ENCODE data around the gene TBX4. TPM values are rescaled to one million over a fixed set of nuclear protein-coding genes. Genes with fewer than 3 reads are reported as not detected.
"Not testable (repeated sequence)": the region's sequence is repeated elsewhere in the genome, so short reads cannot be mapped to it uniquely, and the experiment has no call there.

TBX4 gene
- total and polyA plus RNA-seq, 12 donors: 0.03 TPM; not detected in 11

GRCh38 chr17:61447358-61447757 lies 4.9 kb upstream of the TBX4 start:
- ATAC-seq (no peak), DNase-seq (no peak)
- H3K27ac ChIP-seq: no peak overlapping the region
- no peak overlapping the region for H3K4me3 ChIP-seq
- no peaks in the 10 kb centered on the region for H3K9me3 ChIP-seq
- no peaks in the 10 kb centered on the region for H3K36me3 ChIP-seq
- TF ChIP-seq CTCF (IDR thresholded peaks at IDR 0.05): no peak
- H3K27me3 ChIP-seq: peaks cover 13 to 81% (median 67%) of the 10 kb centered on the region in 7 donors
- intact Hi-C loops (cut with DNase I): no loop called here
- H3K4me1 ChIP-seq: peaks cover 3 to 12% (median 10%) of the 10 kb centered on the region in 9 donors

DNA sequence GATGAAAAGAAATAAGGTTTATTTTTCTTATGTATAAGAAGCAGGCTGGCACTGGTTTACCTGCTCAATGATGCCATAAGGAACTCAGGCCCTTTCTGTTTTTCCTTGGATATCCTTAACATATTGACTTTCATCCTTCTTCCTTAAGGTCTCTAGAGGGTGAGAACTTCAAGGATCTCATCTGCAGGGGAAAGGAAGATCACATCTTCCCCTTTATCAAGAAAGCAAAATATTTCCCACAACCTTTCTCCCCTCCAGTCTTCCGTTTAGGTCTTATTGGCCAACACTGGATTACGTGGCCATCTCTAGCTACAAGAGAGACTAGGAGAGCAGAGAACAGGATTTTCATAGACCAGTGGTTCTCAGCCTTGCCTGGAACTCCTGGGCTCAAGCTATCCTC lies 4.2 kb upstream of the TBX4 start:
- Histone ChIP-seq H3K36me3 (no peaks in the 10 kb centered on the region), H3K4me3 (no peak overlapping the region), H3K27ac (no peak overlapping the region), H3K9me3 (no peaks in the 10 kb centered on the region), H3K4me1 (peaks cover 3 to 18% (median 11%) of the 10 kb centered on the region in 9 donors), H3K27me3 (peaks cover 15 to 85% (median 74%) of the 10 kb centered on the region in 7 donors)
- no peak for DNase-seq
- TF ChIP-seq CTCF (IDR thresholded peaks at IDR 0.05): no peak
- intact Hi-C loops (cut with DNase I): no loop called here
- WGBS, 2 donors: 62 to 69% methylated on average over 2 of the region's 2 CpGs
- no peak for ATAC-seq

DNA sequence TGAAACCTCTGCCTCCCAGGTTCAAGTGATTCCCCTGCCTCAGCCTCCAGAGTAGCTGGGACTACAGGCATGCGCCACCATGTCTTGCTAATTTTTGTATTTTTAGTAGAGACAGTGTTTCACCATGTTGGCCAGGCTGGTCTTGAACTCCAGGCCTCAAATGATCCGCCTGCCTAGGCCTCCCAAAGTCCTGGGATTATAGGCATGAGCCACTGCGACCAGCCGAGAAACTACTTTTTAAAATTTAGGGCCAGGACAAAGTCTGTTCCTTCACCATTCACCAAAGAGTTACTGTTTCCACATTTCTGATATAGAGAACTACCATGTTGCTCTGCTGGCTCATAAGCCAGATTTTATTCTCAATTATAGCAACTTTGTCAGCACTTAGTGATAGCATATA lies 3.1 kb upstream of the TBX4 start:
- DNase-seq; H3K36me3 ChIP-seq; intact Hi-C loops (cut with DNase I); ATAC-seq; H3K27ac ChIP-seq; H3K9me3 ChIP-seq; H3K4me3 ChIP-seq: not testable (repeated sequence)
- WGBS, 2 donors: 94% methylated on average over 4 of the region's 4 CpGs
- H3K27me3 ChIP-seq: peaks cover 16 to 92% (median 81%) of the 10 kb centered on the region in 7 donors
- H3K4me1 ChIP-seq: peaks cover 3 to 21% (median 12%) of the 10 kb centered on the region in 9 donors

DNA sequence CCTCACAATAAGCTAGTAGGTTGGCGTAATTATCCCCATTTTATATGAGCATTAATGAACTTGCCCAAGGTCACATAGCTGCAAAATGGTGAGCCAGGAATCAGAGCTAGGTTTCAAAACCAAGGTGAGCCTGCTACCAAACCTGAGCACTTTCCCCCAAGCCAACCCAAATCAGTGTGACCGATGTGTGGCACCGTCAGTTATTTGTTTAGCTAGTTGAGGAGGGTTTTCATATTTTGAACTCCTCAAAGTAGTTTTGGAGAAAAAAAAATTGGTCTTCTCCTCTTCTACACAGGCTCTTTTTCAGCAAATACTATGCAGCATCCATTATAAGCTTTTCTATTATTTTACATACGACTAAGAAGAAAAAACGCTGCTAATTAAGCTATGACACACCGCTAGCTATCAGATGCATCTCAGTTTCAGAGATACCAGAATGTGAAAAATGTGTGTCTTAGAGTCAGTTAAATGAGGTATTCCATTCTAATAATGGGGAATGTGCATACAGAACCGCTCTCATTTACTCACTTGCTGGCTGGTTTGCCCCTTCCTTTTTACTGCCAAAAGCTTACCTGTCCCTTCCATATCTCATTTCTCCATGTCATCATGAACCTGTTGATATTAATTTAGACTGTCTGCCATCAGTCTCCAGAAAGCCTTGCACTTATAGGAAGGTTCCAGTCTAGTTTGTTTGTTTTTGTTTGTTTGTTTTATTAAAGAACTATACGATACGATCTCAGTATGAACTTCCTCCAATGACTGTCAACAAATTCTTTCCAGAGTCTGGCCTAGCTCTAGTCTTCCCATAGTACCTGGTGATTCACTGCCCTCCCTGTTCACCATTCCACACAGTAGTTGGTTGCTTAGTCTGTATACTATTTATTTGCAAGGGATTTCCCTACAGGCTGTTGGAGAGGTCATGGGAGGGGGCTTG lies 2.2 kb upstream of the TBX4 start:
- Histone ChIP-seq H3K9me3 (no peaks in the 10 kb centered on the region), H3K36me3 (no peaks in the 10 kb centered on the region), H3K4me3 (no peak overlapping the region), H3K27me3 (peaks cover 24 to 95% (median 86%) of the 10 kb centered on the region in 7 donors), H3K27ac (no peak overlapping the region), H3K4me1 (peaks cover 3 to 29% (median 21%) of the 10 kb centered on the region in 9 donors)
- TF ChIP-seq CTCF (IDR thresholded peaks at IDR 0.05): no peak
- ATAC-seq: no peak
- DNase-seq: no peak
- WGBS, 2 donors: 82 to 84% methylated on average over 9 of the region's 9 CpGs
- intact Hi-C loops (cut with DNase I): no loop called here

All from heart right ventricle (tissue), 16 donors.